Medulla oblongata (tissue), 1 donor: Measurements from ENCODE around the gene SCYGR3.

Experiments
- DNase-seq: peaks from one replicate; pipeline ENCODE4 v3.0.0-alpha.2; 2015; ENCODE audit errors: extremely low spot score

Gene SCYGR3, protein sequence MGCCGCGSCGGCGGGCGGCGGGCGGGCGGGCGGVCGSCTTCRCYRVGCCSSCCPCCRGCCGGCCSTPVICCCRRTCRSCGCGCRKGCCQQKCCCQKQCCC

DNA sequence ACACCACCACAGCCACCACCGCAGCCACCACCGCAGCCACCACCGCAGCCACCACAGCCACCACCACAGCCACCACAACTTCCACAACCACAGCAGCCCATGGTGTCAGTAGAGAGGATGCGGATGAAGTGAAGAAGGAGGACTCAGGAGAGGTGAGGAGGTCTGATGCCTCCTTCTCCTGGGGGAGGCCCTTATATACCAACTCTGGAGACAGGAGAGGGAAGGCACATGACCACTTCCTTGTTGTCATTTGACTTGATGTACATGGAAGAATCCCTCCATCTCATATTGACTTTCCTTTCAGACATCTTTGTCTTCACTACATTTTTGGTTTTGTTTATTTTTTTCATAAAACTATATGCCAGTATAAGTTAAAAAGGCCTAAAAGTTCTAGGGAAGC, at the start of gene SCYGR3:
Gene SCYGR3, minus strand, starts transcription at position 101 of the 400 bp plus-strand sequence. Its CDS starts 0 bp downstream, at position 101.
- no peak for DNase-seq

DNA sequence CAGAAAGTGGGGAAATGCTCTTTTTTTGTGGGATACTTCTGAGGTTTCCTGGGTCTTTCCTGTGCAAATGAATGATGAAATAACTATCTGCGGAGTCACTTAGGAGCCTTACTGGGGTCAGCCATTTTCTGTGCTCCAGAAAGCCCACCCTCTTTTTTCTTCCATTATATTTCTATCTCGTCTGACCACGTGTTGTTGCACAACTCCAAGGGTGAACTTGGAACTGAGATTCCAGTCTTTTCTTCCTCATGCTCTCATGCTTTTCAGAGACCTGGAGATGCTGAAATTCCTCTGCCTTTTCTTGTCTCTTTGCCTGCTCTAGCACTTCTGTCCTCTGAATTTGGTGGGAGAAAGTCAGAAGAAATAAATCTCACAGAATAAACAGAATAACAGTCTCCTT, 47.2 kb upstream of the SCYGR3 start:
- no peak for DNase-seq

DNA sequence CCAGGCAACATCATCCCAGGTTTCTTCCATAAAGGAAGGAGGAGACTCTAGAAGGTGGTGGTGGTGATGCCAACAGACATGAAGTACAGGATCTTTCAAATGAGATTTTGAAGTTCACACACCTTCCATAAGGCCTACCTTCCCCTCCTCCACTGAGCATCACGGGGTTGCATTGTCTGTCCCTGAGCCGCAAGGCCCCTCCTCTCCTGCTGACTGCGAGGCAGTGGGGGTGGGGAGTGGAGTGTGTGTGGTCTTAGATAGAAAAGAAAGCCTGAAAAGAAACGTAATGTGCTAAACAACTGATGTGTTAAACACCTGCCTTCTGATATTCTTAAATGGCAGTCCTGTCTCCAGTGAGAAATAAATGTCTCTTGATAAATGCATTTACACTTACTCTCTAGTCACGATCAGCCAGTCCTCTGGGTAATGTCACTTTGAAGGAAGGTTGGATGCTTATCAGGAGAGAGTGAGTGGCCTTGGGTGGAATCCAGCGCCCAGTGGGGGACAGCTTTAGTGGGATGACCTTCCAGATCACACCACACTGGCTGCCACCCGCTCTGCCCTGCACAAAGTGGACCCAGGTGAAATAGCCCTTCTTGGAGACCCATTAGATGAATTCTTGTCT, 46.5 kb upstream of the SCYGR3 start:
- DNase-seq: no peak

DNA sequence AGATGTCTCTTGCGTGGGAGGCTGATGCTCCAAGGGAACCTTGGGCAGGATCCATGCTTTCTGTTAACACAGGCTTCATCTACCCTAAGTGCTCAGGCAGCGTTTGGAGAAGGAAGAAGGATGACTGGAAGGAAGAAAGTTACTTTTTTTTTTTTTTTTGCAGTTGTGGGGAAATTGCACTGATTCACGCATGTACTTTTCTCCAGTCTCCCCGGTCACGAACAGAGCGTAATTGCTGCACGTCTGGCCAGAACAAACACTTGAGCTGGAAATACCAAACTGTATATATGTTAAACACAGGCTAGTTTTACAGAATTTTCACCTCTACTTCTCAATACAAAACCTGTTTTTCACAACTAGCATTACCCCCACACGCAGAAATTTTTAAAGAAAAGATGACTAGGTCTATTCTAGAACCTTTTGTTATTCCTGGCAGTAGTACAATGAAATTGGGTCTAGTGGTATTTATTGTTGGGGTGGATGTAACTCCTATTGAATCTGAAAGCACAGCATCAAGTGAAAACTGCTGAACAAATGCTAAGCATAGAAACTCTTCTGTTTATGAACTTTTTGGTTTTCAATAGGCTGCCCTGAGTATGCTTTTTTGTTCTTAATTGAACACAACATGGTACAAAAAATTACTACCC, 42.7 kb upstream of the SCYGR3 start:
- no peak for DNase-seq

DNA sequence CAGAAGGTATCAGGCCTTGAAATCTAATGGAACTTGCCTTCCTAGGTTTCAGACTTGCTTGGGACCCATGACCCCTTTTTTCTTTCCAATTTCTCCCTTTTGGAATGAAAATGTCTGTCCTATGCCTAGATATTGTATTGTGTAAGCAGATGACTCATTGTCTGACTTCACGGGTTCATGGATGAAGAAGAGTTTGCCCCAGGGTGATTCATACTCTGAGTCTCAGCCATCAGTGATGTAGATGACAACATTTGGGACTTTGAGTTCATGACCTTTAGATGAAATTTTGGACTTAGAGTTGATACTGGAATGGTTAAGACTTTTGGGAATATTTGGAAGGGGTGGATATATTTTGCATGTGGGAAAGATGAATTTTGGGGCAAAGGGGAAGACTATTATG, 40.8 kb upstream of the SCYGR3 start:
- DNase-seq: no peak

DNA sequence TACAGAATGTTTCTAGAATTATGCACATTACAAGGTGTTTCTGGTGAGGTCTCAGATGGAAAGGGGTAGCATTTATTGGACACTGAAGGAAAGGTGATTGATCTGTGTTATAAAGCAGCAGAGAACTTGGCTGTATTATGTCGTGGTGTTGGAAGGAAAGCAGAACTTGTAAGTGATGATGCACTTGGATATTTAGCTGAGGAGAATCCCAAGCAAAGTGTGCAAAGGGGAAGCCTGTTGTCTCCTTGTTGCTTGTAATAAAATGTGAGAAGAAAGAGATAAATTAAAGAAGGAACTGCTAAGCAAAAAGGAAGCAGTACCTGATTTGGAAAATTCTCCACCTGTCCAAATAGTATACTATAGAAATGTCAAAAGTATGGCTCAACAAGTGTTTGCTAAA, 39.8 kb upstream of the SCYGR3 start:
- DNase-seq: no peak

DNA sequence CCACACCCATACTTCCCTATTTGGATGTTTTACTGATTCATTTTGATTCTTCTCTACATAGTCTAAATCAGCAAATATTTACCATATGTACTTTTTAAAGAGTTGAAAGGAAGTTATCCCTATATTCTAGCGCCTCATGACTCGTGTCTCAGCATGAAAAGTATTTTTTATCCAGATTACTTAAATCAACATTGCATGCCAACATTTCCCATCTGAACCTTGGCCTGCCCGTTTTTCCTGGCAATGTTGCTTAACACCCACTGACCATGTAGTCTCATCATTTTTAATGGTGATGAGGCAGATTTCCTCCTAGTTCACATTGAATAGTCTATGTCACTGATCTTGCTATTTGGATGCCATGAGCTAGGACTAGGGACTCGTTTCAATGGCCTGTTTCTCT, 38.8 kb upstream of the SCYGR3 start:
- DNase-seq: no peak

DNA sequence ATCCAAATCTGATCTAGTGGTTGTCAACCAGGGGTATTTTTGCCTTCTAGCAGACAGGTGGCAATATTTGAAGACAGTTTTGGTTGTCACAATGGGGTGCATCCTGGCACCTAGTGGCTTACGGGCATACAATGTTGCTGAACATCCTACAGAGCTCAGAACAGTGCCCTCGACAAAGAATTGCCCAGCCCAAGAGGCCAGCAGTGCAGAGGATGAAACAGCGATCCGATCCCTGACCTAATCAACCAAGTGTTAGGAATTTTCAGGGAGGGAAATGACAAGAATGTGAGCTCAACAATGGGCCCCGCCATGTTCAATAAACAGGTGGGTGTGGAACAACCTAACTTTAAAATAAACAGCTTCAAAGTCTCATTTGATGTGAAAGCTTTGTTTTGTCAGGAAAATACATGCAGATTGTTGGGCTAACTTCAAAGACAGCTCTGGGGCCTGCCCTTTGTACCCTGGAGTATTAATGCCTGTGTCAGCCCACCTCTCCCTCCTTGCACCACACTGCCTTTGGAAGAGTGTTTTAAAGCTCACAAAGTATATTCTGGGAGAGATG, 29.4 kb upstream of the SCYGR3 start:
- DNase-seq: no peak

DNA sequence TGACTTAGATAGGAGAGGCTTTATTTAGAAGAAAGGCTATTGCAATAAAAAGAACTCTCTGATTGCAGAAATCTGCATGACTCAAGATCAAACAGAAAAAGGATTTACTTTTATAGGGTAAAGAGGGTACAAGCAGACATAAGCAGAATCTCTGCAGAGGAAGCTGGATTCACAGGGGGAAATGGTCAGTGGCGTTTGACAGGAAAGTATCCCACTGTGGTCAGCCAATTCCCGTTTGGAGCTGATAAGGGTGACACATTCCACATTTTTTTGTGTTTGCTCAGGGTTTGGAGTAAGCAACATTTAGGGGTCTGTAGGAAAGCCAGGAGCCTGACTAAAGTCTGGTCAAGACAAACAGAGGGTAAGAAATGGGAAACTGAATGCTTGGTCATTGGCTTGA, 28.0 kb upstream of the SCYGR3 start:
- DNase-seq: no peak

DNA sequence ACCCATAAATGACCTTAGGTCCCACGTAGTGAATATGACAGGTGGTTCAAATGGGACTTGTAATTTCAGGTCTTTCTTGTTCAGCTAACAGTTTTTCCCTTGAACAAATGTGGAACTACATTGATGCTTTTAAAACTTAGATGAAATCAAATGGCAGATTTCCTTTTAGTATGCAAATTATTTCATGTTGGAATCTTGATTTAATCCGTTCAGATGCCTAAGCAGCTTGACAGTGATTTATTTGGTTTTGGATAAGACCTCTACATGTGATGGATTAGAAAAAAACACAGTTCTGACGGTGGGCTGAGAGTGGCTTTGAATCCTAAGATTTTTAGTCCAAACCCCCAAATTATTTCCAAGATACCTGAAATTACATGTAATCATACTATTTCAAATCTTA, 19.6 kb upstream of the SCYGR3 start:
- DNase-seq: no peak

DNA sequence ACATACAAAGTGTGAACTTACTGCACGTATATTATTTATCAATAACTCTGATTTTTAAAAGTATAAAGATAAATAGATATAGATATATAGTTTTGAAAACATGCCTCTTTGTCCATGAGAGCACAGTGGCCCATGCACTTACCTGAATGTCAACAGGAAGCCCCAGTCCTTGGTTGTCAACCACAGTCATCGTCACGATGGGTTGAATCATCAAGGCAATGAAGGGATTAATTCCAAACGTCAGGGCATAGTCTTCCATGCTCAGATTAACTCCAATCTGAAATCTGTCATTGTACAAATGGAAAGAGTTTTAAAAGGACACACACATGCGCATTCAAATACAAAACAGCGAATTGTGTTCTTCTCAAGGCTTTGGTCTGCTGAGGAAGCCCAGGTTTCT, 18.2 kb upstream of the SCYGR3 start:
- no peak for DNase-seq

DNA sequence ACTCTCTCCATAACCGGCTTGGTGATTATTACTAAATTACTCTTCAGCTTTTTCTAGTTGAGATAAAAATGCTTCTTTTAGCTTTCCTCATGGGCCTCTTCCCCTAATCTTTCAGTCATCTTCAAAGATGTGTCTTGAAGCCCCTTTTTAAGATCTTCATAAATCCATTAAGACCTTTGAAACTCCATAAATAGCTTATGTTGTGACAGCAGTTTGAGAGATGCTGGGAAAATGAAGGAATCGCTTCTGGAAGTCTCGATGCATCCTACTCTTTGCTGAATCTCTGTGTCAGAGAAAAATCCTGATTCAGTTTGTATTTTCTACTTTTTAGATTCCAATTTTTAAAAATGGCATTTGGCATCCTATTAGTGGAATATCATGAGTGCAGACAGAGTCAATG, 15.7 kb upstream of the SCYGR3 start:
- no peak for DNase-seq

DNA sequence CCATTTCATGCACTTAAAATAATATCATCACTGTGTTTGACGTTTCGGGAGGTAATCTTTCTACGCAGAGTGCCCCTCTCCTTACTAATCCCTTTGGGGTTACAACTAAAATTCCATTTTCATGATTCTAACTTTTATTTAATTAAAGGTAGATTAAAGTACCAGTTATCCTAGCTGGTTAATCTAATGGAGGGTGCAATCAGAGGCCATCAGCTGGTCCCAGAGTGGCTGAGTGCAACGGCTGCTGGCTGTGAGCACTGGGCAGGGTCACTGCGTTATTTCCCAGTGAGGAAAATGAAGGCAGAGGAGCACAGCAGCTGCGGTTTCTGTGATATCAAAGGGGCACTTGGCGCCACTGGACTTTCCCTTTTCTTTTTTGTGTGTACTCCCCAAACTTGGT, 14.8 kb upstream of the SCYGR3 start:
- DNase-seq: no peak

DNA sequence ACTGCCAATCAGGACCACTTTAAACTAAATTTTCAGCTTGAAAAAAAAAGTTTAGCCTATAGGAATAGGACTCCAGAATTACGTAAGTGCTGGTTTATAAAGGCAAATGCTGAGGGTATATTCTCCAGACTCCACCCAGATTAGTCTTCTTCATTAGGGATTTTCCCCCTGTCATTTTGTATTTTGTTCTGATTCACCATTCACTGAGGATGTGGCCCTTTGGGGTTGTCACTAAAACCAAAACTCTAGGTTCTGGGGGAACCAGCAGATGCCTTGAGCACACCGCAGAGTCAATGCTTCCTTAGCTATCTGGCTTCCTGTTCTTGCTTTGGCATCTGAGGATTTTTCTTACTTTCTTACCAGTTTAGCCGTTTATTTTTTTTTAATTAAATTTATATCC, 13.1 kb upstream of the SCYGR3 start:
- DNase-seq: no peak

DNA sequence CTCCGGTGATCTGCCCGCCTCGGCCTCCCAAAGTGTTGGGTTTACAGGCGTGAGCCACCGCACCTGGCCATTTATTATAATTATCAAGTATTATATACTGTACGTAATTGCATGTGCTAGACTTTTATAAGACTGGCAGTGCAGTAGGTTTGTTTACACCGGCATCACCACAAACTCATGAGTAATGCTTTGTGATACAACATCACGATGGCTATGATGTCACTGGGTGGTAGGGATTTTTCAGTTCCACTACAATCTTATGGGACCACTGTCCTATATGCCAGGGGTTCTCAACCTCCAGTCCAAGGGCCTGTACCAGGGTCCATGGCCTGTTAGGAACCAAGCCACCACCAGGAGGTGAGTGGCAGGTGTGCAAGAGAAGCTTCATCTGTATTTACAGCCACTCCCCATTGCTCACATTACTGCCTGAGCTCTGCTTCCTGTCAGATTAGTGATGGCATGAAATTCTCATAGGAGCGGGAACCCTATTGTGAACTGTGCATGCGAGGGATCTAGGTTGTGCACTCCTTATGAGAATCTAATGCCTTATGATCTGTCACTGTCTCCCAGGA, 12.0 kb upstream of the SCYGR3 start:
- DNase-seq: no peak

DNA sequence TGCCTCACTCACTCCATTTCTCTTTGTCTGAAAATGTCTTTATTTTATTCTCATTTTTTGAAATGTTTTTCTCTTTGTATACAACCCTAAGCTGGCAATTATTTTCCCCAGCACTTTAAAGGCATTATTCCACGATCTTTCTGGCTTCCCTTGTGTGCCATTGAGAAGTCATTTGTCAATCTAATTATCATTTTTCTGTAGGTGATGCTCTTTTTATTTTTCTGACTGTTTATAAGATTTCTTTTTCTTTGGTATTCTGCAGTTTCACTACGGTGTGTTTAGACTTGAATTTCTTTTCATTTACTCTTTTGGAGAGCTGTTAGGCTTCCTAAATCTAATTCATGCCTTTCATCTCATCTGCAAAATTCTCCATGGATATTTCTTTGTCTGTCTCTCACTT, 10.8 kb upstream of the SCYGR3 start:
- DNase-seq: no peak

DNA sequence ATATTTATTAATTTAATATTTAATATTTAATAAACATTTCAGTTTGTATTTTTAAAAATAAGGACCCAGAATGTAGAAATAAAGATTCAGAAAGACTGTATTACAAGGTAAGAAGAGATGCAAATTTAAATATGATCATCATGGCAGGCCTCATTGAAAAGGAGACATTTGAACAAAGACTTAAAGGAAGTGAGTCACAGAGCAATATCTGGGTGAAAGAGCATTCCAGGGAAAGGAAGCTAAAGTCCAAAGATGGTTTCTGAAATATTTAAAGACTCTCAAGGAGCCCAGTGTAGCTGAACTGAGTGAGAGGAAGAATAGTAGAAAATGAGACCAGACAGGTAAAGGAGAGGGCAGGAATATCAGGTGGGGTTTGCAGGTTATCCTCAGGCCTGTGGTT, 8.6 kb upstream of the SCYGR3 start:
- DNase-seq: no peak

DNA sequence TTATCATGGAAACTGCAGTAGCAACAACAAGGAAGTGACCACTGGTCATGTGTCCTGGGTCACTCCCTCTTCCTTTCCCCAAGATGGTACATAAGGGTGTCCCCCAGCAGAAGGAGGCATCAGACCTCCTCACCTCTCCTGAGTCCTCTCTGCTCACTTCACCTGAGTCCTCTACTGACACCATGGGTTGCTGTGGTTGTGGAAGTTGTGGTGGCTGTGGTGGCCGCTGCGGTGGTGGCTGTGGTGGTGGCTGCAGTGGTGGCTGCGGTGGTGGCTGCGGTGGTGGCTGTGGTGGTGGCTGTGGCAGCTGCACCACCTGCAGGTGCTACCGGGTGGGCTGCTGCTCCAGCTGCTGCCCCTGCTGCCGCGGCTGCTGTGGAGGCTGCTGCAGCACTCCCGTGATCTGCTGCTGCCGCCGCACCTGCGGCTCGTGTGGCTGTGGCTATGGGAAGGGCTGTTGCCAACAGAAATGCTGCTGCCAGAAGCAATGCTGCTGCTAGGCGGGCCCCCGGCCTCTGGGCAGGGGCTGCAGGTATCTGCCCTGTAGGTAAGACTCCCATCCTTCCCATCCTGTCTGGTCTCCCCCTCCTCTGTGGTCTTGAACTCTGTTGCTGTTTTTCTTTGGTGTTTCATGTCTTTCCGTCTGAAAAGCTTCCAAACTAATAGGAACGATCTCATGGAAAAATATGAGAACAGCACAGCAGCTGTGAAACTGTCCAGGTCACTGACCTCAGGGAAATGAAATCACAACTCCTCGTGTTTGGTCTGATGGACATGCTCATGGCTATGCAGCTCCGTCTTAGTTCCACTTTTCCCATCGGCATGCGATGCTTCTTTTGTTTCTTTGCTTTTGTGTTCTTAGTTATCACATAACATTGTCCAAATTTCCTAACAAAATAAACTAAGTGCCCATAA, 2.9 kb upstream of the SCYGR3 start, which contains the start of gene SCYGR4:
Gene SCYGR4, plus strand, starts transcription at position 183 of the 915 bp plus-strand sequence. Its CDS starts 0 bp downstream, at position 183.
- no peak for DNase-seq

DNA sequence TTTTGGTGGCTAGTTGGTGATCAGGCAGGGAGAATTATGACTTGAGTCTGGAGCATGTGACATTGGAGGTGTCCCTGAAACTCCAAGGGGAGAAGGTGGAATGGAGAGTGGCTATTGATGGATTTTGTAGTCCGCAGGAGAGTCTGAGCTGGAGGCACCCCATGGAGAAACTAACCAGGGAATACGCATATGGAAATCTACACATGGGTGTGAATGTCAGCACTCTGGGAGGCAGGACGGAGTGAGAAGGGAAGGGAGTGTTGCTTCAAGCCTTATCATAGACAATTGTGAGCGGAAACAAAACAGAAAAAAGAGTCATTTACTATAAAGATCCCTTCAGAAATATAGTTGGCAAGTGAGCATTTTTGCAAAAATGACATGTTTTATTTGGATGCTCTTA, 2.0 kb upstream of the SCYGR3 start:
- DNase-seq: no peak

DNA sequence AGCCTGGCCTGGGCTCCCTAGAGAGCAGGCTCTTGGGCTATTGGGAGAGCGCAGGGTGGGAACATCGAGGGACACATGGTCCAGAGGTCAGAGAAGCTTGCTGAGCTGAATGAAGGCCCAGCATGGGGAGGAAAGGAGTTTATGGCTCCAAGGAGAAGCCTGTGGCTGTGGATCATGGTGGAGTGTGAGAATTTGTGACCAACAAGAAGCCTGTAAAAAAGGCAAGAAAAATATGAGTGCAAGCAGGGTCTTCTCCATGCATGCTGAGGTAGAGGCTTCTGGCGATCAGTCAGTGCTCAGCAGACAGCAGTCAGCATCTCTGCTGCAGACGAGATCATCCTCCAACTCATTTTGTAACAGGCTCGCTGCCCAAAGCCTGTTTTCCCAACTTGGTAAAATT, 1.3 kb upstream of the SCYGR3 start:
- no peak for DNase-seq

DNA sequence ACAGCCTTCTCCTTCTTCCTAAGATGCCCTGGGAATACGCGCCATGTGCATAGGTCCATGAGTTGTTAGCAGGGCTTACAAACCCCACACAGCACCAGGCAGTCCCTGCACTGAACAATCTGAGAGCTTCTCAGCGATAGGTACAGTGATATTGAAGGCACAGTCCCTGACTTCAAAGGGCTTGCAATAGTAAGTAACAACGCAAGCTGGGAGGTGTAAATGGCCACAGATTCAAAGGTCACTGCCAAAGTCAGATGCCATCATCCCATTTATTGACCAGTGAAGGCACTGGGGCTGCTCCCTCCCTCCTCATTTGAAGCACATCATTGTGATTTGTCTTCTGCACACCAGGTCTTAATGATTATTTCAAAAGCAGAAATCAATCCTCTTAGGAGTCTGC, 541 bp upstream of the SCYGR3 start:
- DNase-seq: no peak

DNA sequence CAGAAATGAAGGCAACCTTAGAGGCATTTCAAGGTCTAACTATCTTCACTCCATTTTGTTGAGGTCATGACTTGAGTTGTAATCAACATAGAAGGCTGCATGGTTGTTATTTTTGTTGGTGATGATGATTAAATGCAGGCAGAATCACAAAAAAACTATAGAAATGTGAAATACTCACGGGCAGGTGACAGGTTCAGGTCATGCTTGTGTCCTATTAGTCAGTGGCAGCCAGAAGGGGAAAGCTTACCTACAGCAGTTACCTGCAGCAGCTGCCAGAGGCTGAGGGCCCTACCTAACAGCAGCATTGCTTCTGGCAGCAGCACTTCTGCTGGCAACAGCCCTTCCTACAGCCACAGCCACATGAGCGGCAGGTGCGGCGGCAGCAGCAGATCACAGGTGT, 394 bp downstream of the SCYGR3 start:
- no peak for DNase-seq
